Kidney epithelial cell (primary cell): Measurements from ENCODE around the gene HELZ2. TPM values are rescaled to one million over a fixed set of nuclear protein-coding genes. Genes with fewer than 3 reads are reported as not detected.

Experiments used
- DNase-seq: peaks from one replicate; pipeline ENCODE4 v3.0.0-alpha.2; 2010; ENCODE audit warnings: low read depth
- H3K27me3 ChIP-seq: 2 replicates; pipeline ENCODE4 v1.6.0; 2011; ENCODE audit warnings: low read length; ENCODE audit not compliant: control insufficient read depth, insufficient read depth
- H3K36me3 ChIP-seq: 2 replicates; pipeline ENCODE4 v1.5.1; 2011; ENCODE audit warnings: low read length; ENCODE audit not compliant: control insufficient read depth, insufficient read depth
- H3K4me3 ChIP-seq: 2 replicates; pipeline ENCODE4 v1.5.1; 2011; ENCODE audit warnings: low read depth, mild to moderate bottlenecking, control low read depth, low read length
- total RNA-seq: library from RNA; depleted of rRNA; stranded (reverse); fragments of >200 nt; gene quantifications from 2 replicates; pipeline ENCODE4 v1.2.3, GENCODE V29; 2015
- TF ChIP-seq, protein P1 (sequence below): IDR thresholded peaks from 2 replicates; pipeline ENCODE4 v1.5.1; 2011; ENCODE audit warnings: mild to moderate bottlenecking, moderate library complexity, low read length, control low read depth, inconsistent platforms; ENCODE audit not compliant: insufficient read depth, poor library complexity, severe bottlenecking

HELZ2 gene
- total RNA-seq, 1 donor from 2014 or later: 69.2 TPM

DNA sequence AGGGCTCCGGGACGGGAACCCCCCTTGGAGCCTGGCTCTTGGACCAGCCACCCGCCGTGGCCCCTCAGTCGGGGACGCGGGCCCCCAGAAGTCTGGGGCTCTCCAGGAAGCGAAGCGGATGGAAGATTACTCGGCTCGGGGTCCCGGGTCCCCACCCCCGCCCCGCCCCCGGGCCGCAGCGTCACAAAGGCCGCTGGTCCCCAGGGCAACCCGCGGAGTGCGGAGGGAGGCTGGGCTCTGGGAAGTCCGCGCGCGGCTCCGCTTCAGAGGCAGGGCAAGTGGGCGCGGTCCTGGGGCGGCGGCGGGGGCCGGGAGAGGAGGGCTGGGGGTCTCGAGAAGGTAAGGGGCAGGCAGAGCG lies 20.1 kb downstream of the HELZ2 start, which contains the start of gene FNDC11:
FNDC11 (plus strand) TSS at position 227 of the 358 bp plus-strand sequence. CDS start 1,505 bp downstream, outside the sequence.
- peaks cover 19% of the 10 kb centered on the region for H3K27me3 ChIP-seq
- peak within 1 kb of the TSS; percentile 53 for H3K4me3 ChIP-seq
- DNase-seq: no peak
- TF ChIP-seq, protein P1, sequence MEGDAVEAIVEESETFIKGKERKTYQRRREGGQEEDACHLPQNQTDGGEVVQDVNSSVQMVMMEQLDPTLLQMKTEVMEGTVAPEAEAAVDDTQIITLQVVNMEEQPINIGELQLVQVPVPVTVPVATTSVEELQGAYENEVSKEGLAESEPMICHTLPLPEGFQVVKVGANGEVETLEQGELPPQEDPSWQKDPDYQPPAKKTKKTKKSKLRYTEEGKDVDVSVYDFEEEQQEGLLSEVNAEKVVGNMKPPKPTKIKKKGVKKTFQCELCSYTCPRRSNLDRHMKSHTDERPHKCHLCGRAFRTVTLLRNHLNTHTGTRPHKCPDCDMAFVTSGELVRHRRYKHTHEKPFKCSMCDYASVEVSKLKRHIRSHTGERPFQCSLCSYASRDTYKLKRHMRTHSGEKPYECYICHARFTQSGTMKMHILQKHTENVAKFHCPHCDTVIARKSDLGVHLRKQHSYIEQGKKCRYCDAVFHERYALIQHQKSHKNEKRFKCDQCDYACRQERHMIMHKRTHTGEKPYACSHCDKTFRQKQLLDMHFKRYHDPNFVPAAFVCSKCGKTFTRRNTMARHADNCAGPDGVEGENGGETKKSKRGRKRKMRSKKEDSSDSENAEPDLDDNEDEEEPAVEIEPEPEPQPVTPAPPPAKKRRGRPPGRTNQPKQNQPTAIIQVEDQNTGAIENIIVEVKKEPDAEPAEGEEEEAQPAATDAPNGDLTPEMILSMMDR: no peak
- H3K36me3 ChIP-seq: no peaks in the 10 kb centered on the region

DNA sequence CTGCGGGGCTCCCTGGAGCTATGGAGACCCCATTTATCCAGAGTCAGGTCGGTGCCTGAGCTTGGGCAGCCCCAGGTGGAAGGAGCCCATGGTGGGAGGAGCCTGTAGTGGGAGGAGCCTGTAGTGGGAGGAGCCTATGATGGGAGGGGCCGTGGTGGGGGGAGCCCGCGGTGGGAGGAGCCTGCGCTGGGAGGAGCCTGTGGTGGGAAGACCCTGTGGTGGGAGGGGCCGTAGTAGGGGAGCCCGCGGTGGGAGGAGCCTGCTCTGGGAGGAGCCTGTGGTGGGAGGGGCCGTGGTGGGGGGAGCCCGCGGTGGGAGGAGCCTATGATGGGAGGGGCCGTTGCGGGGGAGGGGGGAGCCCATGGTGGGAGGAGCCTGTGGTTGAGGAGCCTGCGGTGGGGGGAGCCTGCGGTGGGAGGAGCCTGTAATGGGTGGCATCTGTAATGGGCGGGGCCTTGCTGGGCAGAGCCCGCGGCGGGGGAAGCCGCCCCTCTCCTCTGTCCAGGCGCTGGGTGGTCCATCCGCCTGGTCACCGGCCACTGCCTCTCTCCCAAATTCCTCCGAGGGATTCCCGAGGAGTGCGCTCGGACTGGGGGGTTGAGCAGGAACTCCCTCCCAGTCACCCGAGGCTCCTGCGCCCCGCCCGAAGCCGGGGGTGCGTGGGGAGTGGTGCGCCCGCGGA lies 20.6 kb downstream of the HELZ2 start:
- Histone ChIP-seq H3K36me3 (no peaks in the 10 kb centered on the region), H3K27me3 (peaks cover 24% of the 10 kb centered on the region), H3K4me3 (peak overlapping the region; percentile 53)
- TF ChIP-seq, protein P1: no peak
- no peak for DNase-seq

DNA sequence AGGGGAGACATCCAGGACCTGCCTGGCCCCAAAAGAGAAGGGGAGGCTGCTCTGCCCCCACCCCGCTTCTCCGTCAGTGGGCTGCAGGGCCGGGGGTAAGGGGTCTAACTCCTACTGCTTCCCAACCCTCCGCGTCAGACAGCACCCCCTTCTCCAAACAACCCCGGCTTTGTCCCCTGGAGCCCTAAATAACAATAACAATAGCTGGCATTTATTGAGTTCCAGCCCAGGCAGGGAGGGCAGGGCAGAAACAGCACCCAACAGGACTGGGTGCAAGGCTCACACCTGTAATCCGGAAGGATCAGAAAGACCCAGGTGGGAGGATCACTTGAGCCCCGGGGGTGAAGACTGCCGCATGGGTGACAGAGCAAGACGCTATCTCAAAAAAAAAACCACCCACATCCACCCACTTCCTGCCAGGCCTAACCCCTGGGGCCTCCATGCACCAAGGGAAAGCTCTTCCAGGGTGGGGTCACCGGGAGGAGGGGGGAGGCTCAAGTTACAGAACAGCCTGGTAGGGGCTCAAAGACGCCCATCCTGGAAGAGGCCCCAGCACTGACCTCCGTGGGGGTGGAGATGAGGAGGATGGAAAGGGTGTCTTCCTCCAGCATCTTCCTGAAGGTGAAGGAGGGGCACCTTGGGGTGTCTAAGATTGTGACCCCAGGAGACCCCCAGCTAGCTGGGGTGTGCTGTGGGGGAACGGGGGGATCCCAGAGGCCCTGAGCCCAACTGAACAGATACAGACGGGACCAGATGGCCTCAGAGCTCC lies 21.4 kb downstream of the HELZ2 start:
- peaks cover 31% of the 10 kb centered on the region for H3K27me3 ChIP-seq
- no peaks in the 10 kb centered on the region for H3K36me3 ChIP-seq
- DNase-seq: no peak
- no peak overlapping the region for H3K4me3 ChIP-seq
- TF ChIP-seq, protein P1: no peak

DNA sequence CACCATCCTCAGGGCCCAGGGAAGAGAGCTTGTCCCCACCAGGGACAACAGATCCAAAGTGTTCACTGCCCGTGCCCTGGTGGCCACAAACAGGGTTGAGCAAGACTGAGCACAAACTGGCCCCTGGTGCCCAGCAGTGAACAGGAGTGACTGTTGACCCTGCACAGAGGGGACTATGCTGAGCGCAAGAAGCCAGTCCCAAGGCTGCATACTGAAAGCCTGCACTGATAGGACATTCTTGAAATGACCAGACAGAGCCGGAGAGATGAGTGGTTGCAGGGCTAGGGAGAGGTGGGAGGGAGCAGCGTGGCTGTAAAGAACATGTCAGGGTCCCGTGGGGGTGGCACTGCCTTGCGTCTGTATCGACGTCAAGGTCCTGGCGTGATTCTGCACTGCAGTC lies 23.0 kb downstream of the HELZ2 start:
- TF ChIP-seq, protein P1: no peak
- no peak for DNase-seq
- H3K4me3 ChIP-seq: no peak overlapping the region
- no peaks in the 10 kb centered on the region for H3K36me3 ChIP-seq
- peaks cover 44% of the 10 kb centered on the region for H3K27me3 ChIP-seq

DNA sequence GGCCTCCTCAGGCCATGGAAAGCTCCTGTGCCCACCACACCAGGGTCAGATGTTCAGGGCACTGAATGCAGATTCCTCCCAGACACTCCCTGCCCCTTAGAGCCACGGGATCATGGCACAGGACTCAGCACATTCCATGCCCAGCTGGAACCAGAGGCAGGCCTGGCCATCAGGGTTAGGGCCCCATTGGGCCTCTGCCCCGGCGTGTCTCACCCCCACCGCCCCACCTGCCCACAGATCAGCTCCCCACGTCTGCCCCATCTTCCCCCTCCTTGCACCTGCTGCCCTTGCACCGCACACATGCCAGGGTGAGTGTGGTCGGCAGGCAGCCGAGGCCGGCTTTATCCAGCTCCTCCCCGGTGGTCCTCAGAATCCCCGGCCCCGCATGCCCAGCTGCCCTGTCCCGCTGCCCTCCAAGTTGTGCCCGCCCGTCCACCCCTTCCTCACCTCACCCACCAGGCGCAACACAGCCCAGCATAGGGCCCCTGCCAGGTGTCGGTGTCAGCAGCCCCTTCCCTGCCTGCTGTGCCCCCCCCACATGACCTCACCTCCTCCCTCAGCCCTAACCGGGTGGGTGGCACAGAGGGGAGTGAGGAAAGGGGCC lies 24.3 kb downstream of the HELZ2 start:
- no peak for DNase-seq
- no peak overlapping the region for H3K4me3 ChIP-seq
- no peaks in the 10 kb centered on the region for H3K36me3 ChIP-seq
- TF ChIP-seq, protein P1: no peak
- H3K27me3 ChIP-seq: peaks cover 41% of the 10 kb centered on the region
